Mesothelial cell of epicardium (in vitro differentiated cells): ENCODE results near the gene STK4. TPM values are rescaled to one million over a fixed set of nuclear protein-coding genes. Genes with fewer than 3 reads are reported as not detected.

Experiments
- DNase-seq, 2 experiments: peaks; one replicate each; pipeline ENCODE4 v3.0.0; 2021; ENCODE audit warnings: low spot score in 2 of 2; ENCODE audit not compliant: unreplicated experiment in 2 of 2
- H3K27ac Mint-ChIP-seq: 2 replicates; pipeline ENCODE4 v1.8.0; 2021; ENCODE audit warnings: mixed read lengths
- H3K27me3 Mint-ChIP-seq: 2 replicates; pipeline ENCODE4 v1.8.0; 2021; ENCODE audit warnings: low read depth, mixed read lengths
- H3K36me3 Mint-ChIP-seq: 2 replicates; pipeline ENCODE4 v1.8.0; 2021; ENCODE audit warnings: mixed read lengths
- H3K4me1 Mint-ChIP-seq: 2 replicates; pipeline ENCODE4 v1.8.0; 2021; ENCODE audit warnings: mixed read lengths
- H3K4me3 Mint-ChIP-seq: 2 replicates; pipeline ENCODE4 v1.8.0; 2021; ENCODE audit warnings: mild to moderate bottlenecking, moderate library complexity, mixed read lengths
- H3K9me3 Mint-ChIP-seq: 2 replicates; pipeline ENCODE4 v1.8.0; 2021; ENCODE audit warnings: mixed read lengths
- total RNA-seq: library from RNA; stranded (reverse); gene quantifications from 3 replicates; pipeline ENCODE4 v1.2.1, GENCODE V29; 2021
- TF ChIP-seq, protein P1 (sequence below): fragments of 200-600 bp; sonication (generic); IDR thresholded peaks from one replicate; pipeline ENCODE4 v1.5.0; 2021; ENCODE audit warnings: antibody characterized with exemption; ENCODE audit not compliant: unreplicated experiment

The STK4 gene
- total RNA-seq, 1 donor from 2014 or later = 29.9 TPM

DNA sequence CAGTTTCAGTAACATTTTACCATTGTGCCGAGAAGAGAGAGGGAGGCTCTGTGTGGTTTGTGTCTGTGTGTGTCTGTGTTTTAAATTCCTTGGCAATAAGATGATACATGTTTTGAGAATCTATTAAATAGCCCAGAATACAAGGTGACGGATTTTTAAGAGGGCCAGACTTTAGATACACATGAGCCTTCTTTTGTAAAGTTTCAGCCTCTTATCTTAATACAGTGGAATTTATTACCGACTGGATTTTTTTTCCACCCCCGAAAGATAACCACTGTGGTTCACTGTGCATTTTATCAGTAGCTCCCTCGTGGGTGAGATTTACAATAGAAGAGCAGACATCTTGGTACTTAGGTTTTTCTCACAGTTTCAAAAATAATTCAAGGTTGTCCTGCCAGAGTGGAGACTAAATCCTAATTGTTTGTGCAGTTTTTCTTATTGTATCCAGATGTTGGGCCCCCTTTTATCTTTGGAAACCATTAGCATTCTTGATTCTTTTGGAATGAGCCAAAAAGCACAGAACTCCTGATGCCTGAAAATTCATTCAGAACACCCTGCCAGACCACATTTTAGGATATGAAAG lies 49.9 kb downstream of the STK4 start:
- TF ChIP-seq, protein P1, sequence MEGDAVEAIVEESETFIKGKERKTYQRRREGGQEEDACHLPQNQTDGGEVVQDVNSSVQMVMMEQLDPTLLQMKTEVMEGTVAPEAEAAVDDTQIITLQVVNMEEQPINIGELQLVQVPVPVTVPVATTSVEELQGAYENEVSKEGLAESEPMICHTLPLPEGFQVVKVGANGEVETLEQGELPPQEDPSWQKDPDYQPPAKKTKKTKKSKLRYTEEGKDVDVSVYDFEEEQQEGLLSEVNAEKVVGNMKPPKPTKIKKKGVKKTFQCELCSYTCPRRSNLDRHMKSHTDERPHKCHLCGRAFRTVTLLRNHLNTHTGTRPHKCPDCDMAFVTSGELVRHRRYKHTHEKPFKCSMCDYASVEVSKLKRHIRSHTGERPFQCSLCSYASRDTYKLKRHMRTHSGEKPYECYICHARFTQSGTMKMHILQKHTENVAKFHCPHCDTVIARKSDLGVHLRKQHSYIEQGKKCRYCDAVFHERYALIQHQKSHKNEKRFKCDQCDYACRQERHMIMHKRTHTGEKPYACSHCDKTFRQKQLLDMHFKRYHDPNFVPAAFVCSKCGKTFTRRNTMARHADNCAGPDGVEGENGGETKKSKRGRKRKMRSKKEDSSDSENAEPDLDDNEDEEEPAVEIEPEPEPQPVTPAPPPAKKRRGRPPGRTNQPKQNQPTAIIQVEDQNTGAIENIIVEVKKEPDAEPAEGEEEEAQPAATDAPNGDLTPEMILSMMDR = no peak
- H3K4me1 Mint-ChIP-seq = peaks cover 41% of the 10 kb centered on the region
- H3K36me3 Mint-ChIP-seq = no peaks in the 10 kb centered on the region
- H3K9me3 Mint-ChIP-seq = no peaks in the 10 kb centered on the region
- no peak overlapping the region for H3K4me3 Mint-ChIP-seq
- H3K27me3 Mint-ChIP-seq = peaks cover 2% of the 10 kb centered on the region
- peak overlapping the region; percentile 66 for H3K27ac Mint-ChIP-seq
- no peak for DNase-seq

DNA sequence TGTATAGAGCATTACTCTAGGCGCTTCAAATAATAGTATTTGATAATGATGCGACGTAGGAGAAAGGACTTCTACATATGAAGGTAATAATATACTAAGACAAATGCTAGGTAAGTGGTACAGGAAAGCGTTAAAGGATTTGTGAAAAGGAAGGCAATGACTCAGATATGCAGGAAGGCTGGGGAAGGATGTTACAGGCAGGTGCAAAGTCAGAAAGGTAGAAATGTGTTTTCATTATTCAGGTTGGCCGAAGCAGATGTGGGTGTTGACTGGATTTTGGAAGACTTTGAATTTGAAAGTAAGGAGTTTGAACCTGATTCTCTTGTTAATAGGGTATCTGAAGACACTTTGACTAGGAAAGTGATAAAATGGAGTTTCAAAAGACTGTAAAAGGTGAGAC lies 51.0 kb downstream of the STK4 start:
- Mint-ChIP-seq H3K9me3 (no peaks in the 10 kb centered on the region), H3K4me1 (peaks cover 45% of the 10 kb centered on the region), H3K4me3 (no peak overlapping the region), H3K36me3 (no peaks in the 10 kb centered on the region), H3K27ac (no peak overlapping the region), H3K27me3 (peaks cover 3% of the 10 kb centered on the region)
- DNase-seq = no peak
- TF ChIP-seq, protein P1 = no peak

DNA sequence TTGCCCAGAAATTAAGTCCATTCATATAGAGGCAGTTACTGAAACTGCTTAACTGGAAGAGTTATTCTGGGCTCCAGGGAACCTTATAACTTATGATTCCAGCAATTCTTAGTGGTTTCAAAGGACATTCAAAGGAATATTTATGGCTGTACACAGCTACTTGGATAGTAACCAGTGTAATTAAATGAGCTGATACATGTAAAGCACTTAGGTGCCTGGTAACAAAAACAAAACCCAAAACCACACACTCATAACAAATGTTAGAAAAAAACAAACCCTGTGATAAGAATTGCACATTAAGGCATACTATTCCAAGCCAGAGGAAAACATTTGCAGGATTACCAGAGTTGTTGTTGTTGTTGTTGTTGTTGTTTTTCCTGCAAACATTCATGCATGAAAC lies 51.5 kb downstream of the STK4 start:
- Mint-ChIP-seq H3K9me3 (no peaks in the 10 kb centered on the region), H3K27me3 (peaks cover 3% of the 10 kb centered on the region), H3K4me3 (no peak overlapping the region), H3K27ac (no peak overlapping the region), H3K4me1 (peaks cover 45% of the 10 kb centered on the region), H3K36me3 (no peaks in the 10 kb centered on the region)
- DNase-seq = no peak
- TF ChIP-seq, protein P1 = no peak

DNA sequence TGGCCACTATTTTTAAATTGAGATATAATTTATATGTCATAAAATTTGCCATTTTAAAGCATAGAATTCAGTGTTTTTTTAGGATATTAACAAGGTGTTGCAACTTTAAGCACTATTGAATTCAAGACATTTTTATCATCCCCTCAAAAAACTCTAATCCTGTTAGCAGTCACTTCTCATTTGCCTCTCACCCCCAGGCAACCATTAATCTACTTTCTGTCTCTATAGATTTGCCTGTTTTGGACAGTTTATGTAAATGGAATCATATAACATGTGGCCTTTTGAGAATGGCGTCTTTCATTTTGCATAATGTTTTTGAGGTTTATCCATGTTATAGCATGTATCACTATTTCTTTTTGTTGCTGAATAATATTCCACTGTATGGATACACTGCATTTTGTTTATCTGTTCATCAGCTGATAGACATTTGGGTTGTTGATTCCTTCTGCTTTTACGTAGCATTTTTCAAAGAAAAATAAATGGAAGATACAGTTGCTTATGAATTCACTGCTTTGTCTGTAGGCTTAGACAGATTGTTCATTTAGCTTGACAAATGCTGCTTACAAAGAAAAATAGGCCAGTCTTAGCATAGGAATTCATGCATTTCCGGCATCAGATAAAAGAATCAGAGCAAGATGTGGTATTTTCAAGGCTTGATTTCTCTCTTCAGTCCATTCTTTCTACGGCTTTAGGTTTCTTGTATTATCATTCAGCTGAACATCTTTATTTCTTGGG lies 52.9 kb downstream of the STK4 start:
- no peak overlapping the region for H3K27ac Mint-ChIP-seq
- DNase-seq = no peak

DNA sequence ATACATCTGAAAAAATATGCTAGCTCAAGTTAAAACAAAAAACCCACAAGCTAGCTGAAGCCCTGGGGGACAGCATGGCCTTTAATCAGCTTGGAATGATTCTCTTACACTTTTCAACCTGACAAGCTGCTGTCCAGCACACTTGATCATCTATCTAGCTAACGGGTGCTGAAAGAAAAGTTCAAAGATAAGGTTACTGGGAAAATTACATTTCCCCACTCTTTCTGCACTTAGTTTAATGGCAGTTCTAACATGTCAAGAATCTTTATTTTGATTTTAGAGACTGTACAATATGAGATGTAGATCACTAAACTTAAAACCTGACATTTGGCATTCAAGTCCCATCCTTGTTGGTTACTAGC lies 53.4 kb downstream of the STK4 start:
- Mint-ChIP-seq H3K4me3 (no peak overlapping the region), H3K36me3 (peaks cover 4% of the 10 kb centered on the region), H3K4me1 (peaks cover 42% of the 10 kb centered on the region), H3K27ac (no peak overlapping the region), H3K9me3 (no peaks in the 10 kb centered on the region), H3K27me3 (peaks cover 3% of the 10 kb centered on the region)
- no peak for DNase-seq
- TF ChIP-seq, protein P1 = no peak

More for the DNA sequence above, 52.9 kb downstream of the STK4 start:
- TF ChIP-seq, protein P1 = no peak
- Mint-ChIP-seq H3K4me3 (no peak overlapping the region), H3K9me3 (no peaks in the 10 kb centered on the region), H3K36me3 (peaks cover 4% of the 10 kb centered on the region), H3K4me1 (peaks cover 45% of the 10 kb centered on the region), H3K27me3 (peaks cover 3% of the 10 kb centered on the region)
